ENCODE data around the gene TMEM123.

- TF ChIP-seq ZC3H4 (CRISPR knock-in tag; IDR thresholded peaks at IDR 0.05; ENCODE audit: borderline replicate concordance) (no peak), MLX (CRISPR knock-in tag; IDR thresholded peaks at IDR 0.05) (no peak), NCOR1 (IDR thresholded peaks at IDR 0.05; ENCODE audit: borderline replicate concordance, low read length) (no peak), POLR2A (IDR thresholded peaks at IDR 0.05; ENCODE audit: insufficient read depth in 1 of 2, low read depth in 2 of 2, low read length in 2 of 2) (no peak), ZNF660 (CRISPR knock-in tag; IDR thresholded peaks at IDR 0.05; ENCODE audit: borderline replicate concordance, low read depth) (no peak), PBX2 (CRISPR knock-in tag; IDR thresholded peaks at IDR 0.05) (no peak), ZNF530 (CRISPR knock-in tag; IDR thresholded peaks at IDR 0.05; ENCODE audit: low read depth) (no peak), CTCF (CRISPR knock-in tag; IDR thresholded peaks at IDR 0.05) (no peak)
- TF ChIP-seq, protein P1, sequence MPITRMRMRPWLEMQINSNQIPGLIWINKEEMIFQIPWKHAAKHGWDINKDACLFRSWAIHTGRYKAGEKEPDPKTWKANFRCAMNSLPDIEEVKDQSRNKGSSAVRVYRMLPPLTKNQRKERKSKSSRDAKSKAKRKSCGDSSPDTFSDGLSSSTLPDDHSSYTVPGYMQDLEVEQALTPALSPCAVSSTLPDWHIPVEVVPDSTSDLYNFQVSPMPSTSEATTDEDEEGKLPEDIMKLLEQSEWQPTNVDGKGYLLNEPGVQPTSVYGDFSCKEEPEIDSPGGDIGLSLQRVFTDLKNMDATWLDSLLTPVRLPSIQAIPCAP (CRISPR knock-in tag; IDR thresholded peaks at IDR 0.05; ENCODE audit: low read depth), result no peak
These were observed 53.4 kb downstream of the TMEM123 start for GRCh38 chr11:102399189-102399588.

Measured in HepG2 (cell line).